OCI-M2 (cell line): ENCODE results near the gene SLC17A4.
"Not testable (repeated sequence)": the region's sequence is repeated elsewhere in the genome, so short reads cannot be mapped to it uniquely, and the experiment has no call there.

ENCODE experiments used
- DNase-seq: peaks from one replicate; lab custom pipeline; 2025; ENCODE audit not compliant: unreplicated experiment; lab: John Stamatoyannopoulos, UW

Gene SLC17A4

DNA sequence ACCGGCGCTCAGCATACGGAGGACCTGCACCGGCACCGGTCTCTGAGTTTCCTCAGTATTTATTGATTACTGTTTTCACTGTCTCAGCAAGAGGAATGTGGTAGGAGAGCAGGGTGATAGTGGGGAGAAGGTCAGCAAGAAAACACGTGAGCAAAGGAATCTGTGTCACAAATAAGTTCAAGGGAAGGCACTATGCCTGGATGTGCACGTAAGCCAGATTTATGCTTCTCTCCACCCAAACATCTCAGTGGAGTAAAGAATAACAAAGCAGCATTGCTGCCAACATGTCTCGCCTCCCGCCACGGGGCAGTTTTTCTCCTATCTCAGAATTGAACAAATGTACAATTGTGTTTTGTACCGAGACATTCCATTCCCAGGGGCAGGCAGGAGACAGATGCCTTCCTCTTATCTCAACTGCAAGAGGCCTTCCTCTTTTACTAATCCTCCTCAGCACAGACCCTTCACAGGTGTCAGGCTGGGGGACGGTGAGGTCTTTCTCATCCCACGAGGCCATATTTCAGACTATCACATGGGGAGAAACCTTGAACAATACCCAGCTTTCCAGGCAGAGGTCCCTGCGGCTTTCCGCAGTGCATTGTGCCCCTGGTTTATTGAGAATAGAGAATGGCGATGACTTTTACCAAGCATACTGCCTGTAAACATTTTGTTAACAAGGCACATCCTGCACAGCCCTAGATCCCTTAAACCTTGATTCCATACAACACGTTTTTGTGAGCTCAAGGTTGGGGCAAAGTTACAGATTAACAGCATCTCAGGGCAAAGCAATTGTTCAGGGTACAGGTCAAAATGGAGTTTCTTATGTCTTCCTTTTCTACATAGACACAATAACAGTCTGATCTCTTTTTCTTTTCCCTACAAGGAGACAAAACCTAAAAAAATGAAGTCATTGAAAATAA lies 5.7 kb upstream of the SLC17A4 start:
- not testable (repeated sequence) for DNase-seq

GRCh38 chr6:25749837-25750236 lies 4.7 kb upstream of the SLC17A4 start:
- DNase-seq = no peak

DNA sequence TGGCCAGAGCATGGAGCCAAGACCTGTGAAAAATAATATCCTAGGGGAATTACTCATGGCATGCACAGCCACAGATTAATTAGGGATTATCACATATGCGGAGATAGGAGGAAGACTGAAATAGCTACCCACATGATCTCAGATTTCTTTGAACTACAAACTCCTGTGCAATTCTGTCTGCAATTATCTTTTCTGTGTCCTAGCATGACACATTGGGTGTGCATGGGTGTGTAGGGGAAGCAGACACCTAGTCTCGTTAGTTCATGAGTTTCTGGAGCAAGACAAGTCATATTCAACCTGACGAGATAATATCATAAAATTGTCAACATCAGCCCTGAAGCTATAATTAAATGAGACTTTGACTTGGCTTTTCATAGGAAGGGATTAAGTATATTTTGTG lies 3.6 kb upstream of the SLC17A4 start:
- no peak for DNase-seq

GRCh38 chr6:25753079-25753478 lies 1.5 kb upstream of the SLC17A4 start:
- no peak for DNase-seq

- DNase-seq = no peak
Observed at GRCh38 chr6:25755483-25755882, 941 bp downstream of the SLC17A4 start.

DNA sequence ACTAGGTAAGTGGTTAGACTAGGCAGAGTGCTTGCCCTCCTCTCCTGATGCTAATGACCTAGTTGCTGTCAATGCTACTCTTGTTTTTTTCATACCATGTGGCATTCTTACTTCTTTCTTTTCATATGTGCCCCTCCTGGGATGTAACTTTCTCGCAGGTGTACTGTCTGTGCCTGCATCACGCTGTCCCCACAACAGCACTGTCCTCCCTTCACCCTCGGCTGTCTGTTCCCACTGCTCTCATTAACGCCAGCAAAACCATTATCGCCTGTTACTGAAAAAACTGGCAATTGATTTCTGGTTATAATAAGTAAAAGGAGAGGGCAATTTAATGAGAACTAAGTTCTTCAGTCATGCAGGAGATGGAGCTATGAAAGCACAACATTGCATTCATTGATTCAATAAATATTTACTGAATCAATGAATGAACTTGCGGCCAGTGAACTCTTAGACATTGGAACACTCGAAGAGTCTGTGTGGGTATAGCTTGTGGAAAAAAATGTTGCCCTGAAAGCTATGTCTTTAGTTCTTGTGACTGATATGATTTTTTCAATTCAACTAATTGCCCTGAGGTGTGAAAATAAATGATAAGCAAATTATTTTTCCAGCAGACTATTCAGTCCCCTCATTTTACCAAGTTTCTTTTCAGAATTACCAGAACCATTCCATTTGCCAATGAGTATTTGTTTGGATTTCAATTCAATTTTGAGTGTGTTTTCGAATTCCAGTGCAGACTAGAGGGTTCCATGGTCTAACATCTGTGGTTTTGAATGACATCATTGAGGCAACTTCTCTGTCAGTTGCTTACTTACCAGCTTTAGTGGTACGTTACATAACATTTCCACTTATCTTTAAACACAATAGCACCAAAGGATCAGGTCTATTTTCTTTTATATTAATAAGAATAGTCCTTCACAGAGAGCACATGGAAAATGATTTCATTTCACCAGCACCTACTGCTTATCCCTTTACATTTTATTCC lies 2.1 kb downstream of the SLC17A4 start:
- DNase-seq = no peak

DNA sequence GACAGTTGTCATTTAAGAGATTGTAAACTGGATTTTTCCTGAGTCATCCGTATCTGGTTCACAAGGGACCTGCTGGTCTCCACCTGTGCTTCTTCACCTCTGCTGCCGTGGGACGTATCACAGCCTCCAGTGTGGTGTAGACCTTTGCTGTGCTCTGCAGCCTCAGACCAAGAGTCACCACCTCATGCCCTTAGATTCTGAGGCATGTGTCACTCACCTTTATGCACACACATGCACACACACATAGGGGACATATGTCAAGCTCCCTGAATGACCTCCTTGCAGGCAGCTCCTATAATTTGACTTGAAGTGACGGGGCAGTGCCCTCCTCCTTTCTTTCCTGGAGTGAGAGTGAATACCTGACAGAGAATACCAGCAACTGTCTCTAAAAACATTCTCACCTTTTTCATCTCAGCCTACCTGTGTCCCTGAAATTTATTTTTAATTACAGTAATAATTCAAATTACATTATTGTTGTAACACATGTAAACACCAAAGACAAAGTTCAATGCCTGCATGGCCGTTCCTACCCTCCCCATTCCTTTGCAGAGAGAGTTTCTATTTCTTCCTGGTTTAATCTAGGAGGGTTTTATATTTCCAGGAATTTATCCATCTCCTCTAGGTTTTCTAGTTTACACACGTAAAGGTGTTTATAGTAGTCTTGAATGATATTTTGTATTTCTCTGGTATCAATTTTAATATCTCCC lies 3.5 kb downstream of the SLC17A4 start:
- no peak for DNase-seq

- DNase-seq = no peak
Observed at GRCh38 chr6:25764611-25765010, 10.1 kb downstream of the SLC17A4 start.

DNA sequence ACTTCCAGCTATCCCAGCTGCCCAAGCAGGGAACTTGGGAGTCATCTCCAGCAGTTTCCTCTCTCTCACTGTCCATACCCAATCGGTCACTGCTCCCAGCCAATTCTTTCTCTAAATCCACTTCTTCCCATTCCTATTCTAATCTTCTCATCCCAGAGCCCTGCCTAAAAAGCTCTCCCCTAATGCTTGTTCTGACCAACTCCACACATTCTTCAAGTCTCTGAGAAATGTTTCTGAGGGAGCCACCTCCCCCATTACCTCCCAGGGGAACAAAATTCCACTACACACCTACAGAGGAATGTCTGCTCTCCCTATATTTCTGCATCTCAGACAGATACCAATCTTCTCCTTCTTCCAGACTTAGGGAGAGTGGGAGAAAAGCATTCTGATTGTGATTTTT lies 14.0 kb downstream of the SLC17A4 start:
- DNase-seq = no peak

DNA sequence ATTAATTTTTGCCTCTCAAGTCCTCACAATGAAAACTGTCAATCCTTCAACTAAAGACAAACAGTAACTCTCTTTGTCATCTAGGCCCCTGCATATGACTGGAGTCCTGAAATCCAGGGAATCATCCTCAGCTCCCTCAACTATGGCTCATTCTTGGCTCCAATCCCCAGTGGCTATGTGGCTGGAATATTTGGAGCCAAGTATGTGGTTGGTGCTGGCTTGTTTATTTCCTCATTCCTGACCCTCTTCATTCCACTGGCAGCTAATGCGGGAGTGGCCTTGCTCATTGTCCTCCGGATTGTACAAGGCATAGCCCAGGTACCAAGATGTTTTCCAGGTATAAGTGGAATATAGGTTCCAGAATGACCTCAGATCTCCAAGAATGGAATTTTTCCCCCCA lies 15.4 kb downstream of the SLC17A4 start:
- DNase-seq = no peak

DNA sequence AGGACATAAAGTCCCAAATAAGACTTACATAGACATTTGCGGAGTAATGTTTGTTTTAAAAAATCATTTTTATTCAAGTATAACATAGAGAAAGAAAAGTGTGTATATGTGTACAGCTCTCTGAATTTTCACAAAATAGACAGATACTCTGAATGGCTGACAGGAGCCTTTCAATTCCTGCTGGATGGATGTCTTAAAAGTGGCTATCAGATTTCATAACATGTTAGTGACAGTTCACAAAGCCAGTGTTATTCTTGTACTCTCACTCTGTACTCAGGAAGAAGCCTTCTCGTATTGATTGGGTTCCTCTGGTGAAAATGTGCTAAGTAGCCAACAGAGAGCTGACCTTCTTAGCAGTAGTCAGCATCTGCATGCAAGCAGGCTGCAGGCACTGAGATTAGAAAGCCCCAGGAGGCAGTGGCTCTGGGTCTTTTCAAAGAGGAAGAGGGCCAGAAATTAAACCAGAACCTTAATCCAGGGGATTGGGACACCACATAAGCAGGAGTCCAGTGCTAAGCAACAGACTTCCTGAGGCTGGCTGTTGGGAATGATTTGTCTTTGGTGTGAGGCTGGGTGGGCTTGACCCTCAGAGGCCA lies 19.7 kb downstream of the SLC17A4 start:
- DNase-seq = no peak

DNA sequence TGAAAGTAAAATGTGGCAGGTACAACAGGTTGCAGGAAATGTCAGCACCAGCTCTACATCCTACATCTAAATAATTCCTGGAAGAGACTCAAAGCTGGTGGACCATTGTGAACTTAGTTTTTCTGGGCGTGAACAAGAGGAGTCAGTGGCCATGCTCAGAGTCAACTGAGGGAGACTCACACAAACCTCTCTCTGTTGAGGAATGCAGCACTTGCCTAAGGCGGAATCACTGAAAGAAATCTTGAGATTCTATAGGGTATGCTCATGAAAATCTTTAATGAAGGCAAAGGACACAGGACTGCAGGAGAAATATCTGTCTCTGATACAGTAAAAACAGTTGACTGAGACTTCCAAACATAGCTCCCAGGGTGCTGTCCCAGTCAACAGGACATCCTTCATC lies 22.5 kb downstream of the SLC17A4 start:
- DNase-seq = no peak

DNA sequence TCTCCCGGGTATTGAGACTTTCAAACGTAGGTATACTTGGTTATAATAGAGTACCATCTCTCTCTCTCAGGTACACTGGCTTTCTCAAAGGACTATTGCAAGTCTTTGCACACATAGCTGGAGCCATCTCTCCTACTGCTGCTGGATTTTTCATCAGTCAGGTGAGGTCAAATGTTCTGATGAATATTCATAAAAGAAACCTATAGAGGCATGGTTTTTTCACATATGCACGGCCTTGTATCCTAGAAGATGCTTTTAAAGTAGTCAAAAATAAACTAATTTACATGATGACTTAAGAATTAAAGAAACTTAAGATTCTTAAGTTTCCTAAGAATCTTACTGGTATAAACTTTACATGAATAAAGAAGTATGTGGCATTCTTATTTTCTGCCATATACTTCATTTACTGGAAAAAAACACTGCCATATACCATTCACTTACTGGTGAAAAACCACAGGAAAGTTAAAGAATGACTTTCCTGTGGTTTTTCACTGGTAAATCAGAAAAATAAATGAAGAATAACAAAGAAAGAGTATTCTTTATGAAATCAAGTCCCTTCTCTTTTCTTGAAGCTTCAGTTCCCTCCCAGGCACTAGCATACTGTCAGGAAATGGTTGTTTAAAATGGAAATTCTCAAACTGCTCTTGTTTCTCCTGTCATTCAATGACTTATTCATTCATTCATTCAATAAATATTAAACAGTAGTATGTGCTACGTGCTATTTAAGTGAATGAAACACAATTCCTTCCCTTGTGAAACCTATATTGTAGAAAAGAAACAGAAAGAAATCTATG lies 23.5 kb downstream of the SLC17A4 start:
- no peak for DNase-seq

DNA sequence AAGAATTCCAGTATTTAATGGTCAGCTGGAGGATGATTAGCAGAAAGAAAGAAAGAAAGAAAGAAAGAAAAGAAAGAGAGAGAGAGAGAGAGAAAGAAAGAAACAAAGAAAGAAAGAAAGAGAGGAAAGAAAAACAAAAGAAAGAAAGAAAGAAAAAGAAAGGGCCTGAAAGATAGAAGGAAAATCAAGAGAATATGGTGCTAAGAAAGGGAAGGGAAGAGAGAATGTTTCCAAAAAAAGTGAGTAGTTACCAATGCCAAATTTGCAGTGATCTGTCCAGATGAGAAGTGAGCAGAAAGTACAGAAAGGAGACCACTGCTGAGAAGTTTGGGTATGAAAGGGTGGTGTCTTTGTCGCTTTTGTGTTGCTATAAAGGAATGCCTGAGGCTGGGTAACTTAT lies 26.6 kb downstream of the SLC17A4 start:
- DNase-seq = no peak

DNA sequence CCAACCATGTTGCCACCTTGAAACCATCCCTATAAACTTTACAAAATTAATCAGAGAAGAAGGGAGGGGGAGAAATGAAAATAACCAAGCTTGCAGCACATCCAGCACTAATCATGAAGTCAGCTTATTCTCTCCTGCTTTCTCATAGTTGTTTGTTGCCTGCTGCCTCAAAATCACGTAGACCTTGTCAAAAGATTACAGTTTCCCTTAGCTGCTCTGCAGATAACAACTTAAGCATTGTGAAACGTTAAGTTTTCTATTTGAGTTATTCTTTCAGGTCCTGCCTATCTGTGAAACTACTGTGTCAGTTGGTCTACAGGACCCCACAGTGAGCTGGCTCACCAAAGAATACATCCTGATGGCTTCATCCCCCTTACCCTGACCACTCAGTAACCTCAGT lies 32.9 kb downstream of the SLC17A4 start:
- DNase-seq = no peak

DNA sequence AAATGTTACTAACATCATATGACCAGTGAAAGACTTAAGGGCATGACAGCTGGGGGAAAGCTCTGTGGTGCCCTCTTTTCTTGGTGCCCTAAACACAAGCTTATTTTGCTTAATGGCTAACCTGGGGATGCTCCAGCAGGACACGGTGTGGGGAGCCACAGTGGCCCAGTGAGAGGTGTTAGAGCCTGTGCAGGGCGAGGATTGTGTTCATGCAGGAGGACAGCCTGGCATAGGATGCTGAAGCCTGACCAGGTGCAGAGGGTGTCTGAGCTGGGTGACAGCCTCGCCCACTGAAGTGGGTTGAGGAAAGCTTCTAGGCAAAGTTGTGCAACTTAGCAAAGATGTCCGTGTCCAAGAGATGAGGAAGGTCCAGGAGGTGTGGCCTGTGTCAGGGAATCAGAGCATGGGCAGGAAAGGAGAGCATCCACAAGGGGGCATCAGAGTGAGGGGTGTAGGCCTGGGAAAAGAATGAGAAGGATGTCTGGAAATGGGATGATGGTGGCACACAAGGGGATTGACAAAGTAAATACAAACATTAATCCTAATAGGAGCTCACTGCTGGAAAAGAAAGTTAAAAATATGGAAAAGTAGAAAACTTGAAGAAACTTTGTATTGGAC lies 33.9 kb downstream of the SLC17A4 start:
- no peak for DNase-seq

DNA sequence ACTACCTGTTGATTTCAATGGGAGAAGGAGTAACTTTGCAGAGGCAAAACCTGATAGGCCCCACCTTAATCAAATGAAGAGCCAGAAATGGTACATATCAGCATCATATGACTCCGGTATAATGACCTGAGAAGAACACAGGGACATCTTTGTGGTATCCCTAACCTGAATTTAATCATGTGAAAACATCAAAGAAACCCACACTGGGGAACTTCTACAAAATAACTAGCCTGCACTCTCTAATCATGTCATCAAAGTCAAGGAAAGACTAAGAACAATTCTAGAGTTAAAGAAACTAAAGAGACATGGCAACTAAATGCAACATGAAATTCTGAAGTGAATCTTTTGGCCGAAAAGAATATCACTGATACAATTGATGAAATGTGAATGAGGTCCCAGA lies 34.9 kb downstream of the SLC17A4 start:
- DNase-seq = no peak

DNA sequence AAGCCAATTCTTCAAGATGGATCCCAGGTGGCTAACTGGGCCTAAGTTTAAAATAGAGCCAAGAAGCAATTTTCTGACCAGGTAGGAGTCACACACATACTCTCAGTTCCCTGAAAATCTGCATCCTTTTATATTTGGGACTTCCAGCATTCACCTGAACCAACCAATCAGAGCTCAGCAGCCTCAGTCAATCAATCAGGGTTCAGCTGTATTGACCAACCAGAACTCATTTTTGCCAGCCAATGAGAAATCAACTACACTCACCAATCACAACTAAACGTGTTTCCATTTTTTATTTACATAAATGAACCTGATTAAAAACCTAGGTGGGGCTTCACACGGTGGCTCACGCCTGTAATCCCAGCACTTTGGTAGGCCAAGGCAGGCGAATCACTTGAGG lies 37.5 kb downstream of the SLC17A4 start:
- DNase-seq = no peak

DNA sequence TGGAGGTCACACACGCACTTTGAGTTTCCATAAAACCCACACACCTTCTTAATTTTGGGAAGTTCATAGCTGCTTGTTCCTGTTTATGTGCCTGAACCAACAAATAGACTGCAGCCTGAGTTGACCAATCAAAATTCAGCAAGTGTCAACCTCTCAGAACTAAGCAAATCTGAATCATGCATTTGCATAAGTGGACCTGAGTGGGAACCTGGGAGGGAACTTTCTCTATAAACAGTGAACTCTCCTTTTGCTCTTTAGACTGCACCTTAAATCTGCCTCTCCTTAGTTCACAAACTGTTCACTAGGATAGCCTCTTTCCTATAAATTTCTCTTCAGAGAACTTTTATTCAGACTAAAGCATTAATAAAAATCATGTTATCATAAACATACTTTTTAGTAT lies 39.4 kb downstream of the SLC17A4 start:
- no peak for DNase-seq

DNA sequence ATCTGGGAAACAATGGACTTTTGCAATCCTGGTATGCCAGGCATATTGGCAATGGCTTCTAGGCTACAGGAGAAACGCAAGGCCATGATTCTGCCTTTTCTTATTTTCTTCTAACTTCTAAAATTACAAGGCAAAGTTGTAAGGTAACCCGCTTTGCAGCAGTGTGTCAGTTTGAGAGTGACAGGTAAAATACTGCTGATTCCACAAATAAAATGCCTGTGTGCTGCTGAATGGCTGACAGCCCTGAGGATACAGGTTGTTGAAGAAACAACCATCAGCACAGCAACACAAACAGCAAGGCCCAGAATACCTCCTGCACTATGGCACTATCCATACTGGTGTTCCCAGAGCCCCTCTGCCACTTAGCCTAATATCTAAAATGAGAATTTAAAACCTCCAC lies 40.2 kb downstream of the SLC17A4 start:
- no peak for DNase-seq
